ENCODE data around the gene SSMEM1.

The SSMEM1 gene

DNA sequence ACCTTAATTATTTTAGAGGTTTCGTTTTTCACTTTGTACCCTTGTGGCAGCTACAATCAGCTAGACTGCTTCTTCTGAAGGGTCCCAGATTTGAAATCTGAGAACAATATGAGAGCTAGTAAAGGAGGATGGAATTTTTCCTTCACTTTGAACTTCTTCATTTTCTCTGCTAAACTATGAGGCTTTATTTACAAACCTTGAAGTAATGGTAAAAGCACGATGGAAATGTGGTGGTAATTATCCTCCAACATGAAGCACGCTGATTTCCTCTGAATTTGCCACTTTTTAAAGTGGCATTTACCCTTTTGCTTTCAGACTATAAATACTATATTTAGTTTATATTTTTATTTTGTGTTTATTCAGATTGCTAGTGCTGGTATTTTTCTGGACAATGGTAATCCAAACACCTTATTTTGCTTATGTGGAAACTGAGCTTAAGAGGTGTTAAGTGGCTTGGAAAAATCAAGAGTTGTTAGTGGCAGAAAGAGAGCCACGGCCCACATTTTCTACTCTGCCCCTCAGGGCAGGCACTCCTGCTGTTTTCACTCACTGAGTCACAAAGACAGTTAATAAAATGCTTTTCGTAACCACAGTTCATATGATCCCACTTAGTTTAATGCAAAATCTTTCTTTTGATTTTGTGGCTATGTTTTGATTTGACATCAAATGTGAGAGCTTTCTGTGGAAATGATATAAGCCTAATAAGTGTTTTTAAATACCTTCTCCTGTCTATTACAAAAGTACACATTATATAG lies 2.7 kb downstream of the SSMEM1 start:
- no peaks in the 10 kb centered on the region for H3K9me2 ChIP-seq (replicated peaks; ENCODE audit: low read depth, low read length)
- no peaks in the 10 kb centered on the region for H3K79me2 ChIP-seq (ENCODE audit: insufficient read depth, low read length)

DNA sequence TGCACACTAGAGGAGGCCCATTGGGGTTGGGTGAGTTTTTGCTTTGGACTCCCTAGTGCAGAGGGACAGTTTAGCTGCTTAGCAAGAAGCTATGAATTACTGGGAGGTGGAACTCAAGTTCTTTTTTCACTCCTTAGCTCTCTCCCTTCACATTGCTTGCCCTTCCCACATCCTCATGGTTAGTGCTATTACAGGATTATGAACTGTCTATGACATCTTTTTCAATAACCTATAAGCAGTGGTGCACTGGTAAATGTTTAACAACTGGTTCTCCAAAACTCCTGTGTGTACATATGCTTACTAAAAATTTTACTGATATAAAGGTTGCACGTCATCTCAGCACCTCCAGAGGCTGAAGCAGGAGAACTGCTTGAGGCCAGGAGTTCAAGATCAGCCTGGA lies 6.2 kb downstream of the SSMEM1 start:
- Histone ChIP-seq H3K27me3 (ENCODE audit: insufficient read depth, low read length, poor library complexity, severe bottlenecking) (no peaks in the 10 kb centered on the region), H3K9me2 (replicated peaks; ENCODE audit: low read depth, low read length) (no peaks in the 10 kb centered on the region), H3K4me2 (ENCODE audit: low read depth, low read length, poor library complexity, severe bottlenecking) (no peak overlapping the region), H3K4me3 (ENCODE audit: low read length, poor library complexity, severe bottlenecking) (no peak overlapping the region), H3K79me2 (ENCODE audit: insufficient read depth, low read length) (no peaks in the 10 kb centered on the region), H4K20me1 (ENCODE audit: insufficient read depth, low read length, poor library complexity, severe bottlenecking) (no peaks in the 10 kb centered on the region), H3K9me3 (ENCODE audit: insufficient read depth, low read depth, low read length) (no peaks in the 10 kb centered on the region), H3K9ac (ENCODE audit: low read depth, low read length, poor library complexity, severe bottlenecking) (no peak overlapping the region), H3F3A (ENCODE audit: low read depth) (no peaks in the 10 kb centered on the region), H2AFZ (ENCODE audit: low read length) (peak overlapping the region; percentile 60; the same call in 1 of the 2 replicates), H3K4me1 (ENCODE audit: insufficient read depth, low read length, poor library complexity, severe bottlenecking) (no peaks in the 10 kb centered on the region), H3K36me3 (ENCODE audit: insufficient read depth, low read length) (no peaks in the 10 kb centered on the region)
- TF ChIP-seq, protein P1, sequence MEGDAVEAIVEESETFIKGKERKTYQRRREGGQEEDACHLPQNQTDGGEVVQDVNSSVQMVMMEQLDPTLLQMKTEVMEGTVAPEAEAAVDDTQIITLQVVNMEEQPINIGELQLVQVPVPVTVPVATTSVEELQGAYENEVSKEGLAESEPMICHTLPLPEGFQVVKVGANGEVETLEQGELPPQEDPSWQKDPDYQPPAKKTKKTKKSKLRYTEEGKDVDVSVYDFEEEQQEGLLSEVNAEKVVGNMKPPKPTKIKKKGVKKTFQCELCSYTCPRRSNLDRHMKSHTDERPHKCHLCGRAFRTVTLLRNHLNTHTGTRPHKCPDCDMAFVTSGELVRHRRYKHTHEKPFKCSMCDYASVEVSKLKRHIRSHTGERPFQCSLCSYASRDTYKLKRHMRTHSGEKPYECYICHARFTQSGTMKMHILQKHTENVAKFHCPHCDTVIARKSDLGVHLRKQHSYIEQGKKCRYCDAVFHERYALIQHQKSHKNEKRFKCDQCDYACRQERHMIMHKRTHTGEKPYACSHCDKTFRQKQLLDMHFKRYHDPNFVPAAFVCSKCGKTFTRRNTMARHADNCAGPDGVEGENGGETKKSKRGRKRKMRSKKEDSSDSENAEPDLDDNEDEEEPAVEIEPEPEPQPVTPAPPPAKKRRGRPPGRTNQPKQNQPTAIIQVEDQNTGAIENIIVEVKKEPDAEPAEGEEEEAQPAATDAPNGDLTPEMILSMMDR (conservative IDR thresholded peaks at IDR 0.05; ENCODE audit: low read length) = no peak
- no peak for TF ChIP-seq EZH2phosphoT487 (IDR thresholded peaks at IDR 0.05; ENCODE audit: borderline replicate concordance)

More for the DNA sequence above, 2.7 kb downstream of the SSMEM1 start:
- no peaks in the 10 kb centered on the region for H4K20me1 ChIP-seq (ENCODE audit: insufficient read depth, low read length, poor library complexity, severe bottlenecking)
- no peak overlapping the region for H3K4me3 ChIP-seq (ENCODE audit: low read length, poor library complexity, severe bottlenecking)
- H3K36me3 ChIP-seq (ENCODE audit: insufficient read depth, low read length) = no peaks in the 10 kb centered on the region
- H3K9ac ChIP-seq (ENCODE audit: low read depth, low read length, poor library complexity, severe bottlenecking) = no peak overlapping the region
- no peaks in the 10 kb centered on the region for H3K27me3 ChIP-seq (ENCODE audit: insufficient read depth, low read length, poor library complexity, severe bottlenecking)
- TF ChIP-seq, protein P1 (conservative IDR thresholded peaks at IDR 0.05; ENCODE audit: low read length) = no peak
- TF ChIP-seq EZH2phosphoT487 (IDR thresholded peaks at IDR 0.05; ENCODE audit: borderline replicate concordance) = no peak
- H3F3A ChIP-seq (ENCODE audit: low read depth) = no peaks in the 10 kb centered on the region
- no peaks in the 10 kb centered on the region for H3K9me3 ChIP-seq (ENCODE audit: insufficient read depth, low read depth, low read length)
- H3K4me2 ChIP-seq (ENCODE audit: low read depth, low read length, poor library complexity, severe bottlenecking) = no peak overlapping the region
- no peak overlapping the region for H2AFZ ChIP-seq (ENCODE audit: low read length)
- no peaks in the 10 kb centered on the region for H3K4me1 ChIP-seq (ENCODE audit: insufficient read depth, low read length, poor library complexity, severe bottlenecking)

DNA sequence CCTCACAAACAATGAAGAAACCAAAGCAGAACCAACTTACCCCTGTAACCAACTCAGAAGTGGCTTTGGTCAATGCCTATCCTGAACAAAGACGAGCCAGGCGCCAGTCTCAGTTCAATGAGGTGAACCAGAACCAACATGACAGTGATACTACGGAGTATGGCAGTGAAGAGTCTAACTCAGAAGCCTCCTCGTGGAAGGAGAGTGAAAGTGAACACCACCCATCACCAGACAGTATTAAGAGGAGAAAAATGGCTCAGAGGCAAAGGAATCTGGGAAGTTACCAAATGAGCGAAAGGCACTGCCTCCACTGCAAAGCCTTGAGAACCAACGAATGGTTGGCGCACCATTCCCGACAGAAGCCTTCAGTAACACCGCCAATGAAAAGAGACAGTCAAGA lies 8.4 kb downstream of the SSMEM1 start:
- Histone ChIP-seq H3K79me2 (ENCODE audit: insufficient read depth, low read length) (no peaks in the 10 kb centered on the region), H3K36me3 (ENCODE audit: insufficient read depth, low read length) (no peaks in the 10 kb centered on the region), H3K4me2 (ENCODE audit: low read depth, low read length, poor library complexity, severe bottlenecking) (no peak overlapping the region), H3K9ac (ENCODE audit: low read depth, low read length, poor library complexity, severe bottlenecking) (no peak overlapping the region), H3K9me3 (ENCODE audit: insufficient read depth, low read depth, low read length) (no peaks in the 10 kb centered on the region), H3K4me1 (ENCODE audit: insufficient read depth, low read length, poor library complexity, severe bottlenecking) (no peaks in the 10 kb centered on the region), H2AFZ (ENCODE audit: low read length) (peak overlapping the region; percentile 56; the same call in 1 of the 2 replicates), H3F3A (ENCODE audit: low read depth) (no peaks in the 10 kb centered on the region), H3K4me3 (ENCODE audit: low read length, poor library complexity, severe bottlenecking) (no peak overlapping the region), H4K20me1 (ENCODE audit: insufficient read depth, low read length, poor library complexity, severe bottlenecking) (no peaks in the 10 kb centered on the region), H3K27me3 (ENCODE audit: insufficient read depth, low read length, poor library complexity, severe bottlenecking) (no peaks in the 10 kb centered on the region), H3K9me2 (replicated peaks; ENCODE audit: low read depth, low read length) (no peaks in the 10 kb centered on the region)
- TF ChIP-seq, protein P1 (conservative IDR thresholded peaks at IDR 0.05; ENCODE audit: low read length) = no peak
- no peak for TF ChIP-seq EZH2phosphoT487 (IDR thresholded peaks at IDR 0.05; ENCODE audit: borderline replicate concordance)
